Upper lobe of left lung (tissue), 6 donors: Measurements from ENCODE around the gene NCL. TPM values are rescaled to one million over a fixed set of nuclear protein-coding genes. Genes with fewer than 3 reads are reported as not detected.

ENCODE experiments used
- ATAC-seq, 2 donors: fragments of 200-7000 bp; cut with Tn5 transposase; one replicate each; pipeline ENCODE4 v1.9.1; 2022; ENCODE audit warnings: mild to moderate bottlenecking in 2 of 2, moderate library complexity in 2 of 2; ENCODE audit not compliant: low FRiP score in 2 of 2
- DNase-seq, 2 donors: peaks; one replicate each; pipeline ENCODE4 v3.0.0-alpha.2; 2019 to 2020
- H3K27ac ChIP-seq, 4 donors: fragments of 200-600 bp; sonication (generic); one replicate each; pipeline ENCODE4 v1.5.1; 2016 to 2019
- H3K27me3 ChIP-seq, 4 donors: fragments of 200-600 bp; sonication (generic); one replicate each; pipeline ENCODE4 v1.5.1; 2017 to 2019
- H3K36me3 ChIP-seq, 4 donors: fragments of 200-600 bp; sonication (generic); one replicate each; pipeline ENCODE4 v1.5.1; 2016 to 2019
- H3K4me1 ChIP-seq, 4 donors: fragments of 200-600 bp; sonication (generic); one replicate each; pipeline ENCODE4 v1.5.1; 2018 to 2019
- H3K4me3 ChIP-seq, 4 donors: fragments of 200-600 bp; sonication (generic); one replicate each; pipeline ENCODE4 v1.5.1; 2017 to 2019; ENCODE audit warnings: mild to moderate bottlenecking in 2 of 4, moderate library complexity in 1 of 4
- H3K9me3 ChIP-seq, 4 donors: fragments of 200-600 bp; sonication (generic); one replicate each; pipeline ENCODE4 v1.5.1; 2018 to 2019
- CTCF ChIP-seq, 6 experiments: fragments of 450-650 bp in 4 of 6; fragments of 200-600 bp in 2 of 6; sonication (generic) in 2 of 6; IDR thresholded peaks; one replicate each; pipeline ENCODE4 v1.5.1; 2016 to 2019; ENCODE audit warnings: antibody characterized with exemption in 6 of 6
- EP300 ChIP-seq, 4 donors: sonication (generic); formaldehyde crosslinking; IDR thresholded peaks; one replicate each; pipeline ENCODE4 v1.5.1; 2017; ENCODE audit warnings: antibody characterized with exemption in 4 of 4, control low read depth in 2 of 4
- POLR2A ChIP-seq, 4 donors: fragments of 450-650 bp; IDR thresholded peaks; one replicate each; pipeline ENCODE4 v1.5.1; 2016 to 2017; ENCODE audit warnings: antibody characterized with exemption in 4 of 4, mild to moderate bottlenecking in 2 of 4
- POLR2AphosphoS5 ChIP-seq, 2 donors: sonication (generic); formaldehyde crosslinking; IDR thresholded peaks; one replicate each; pipeline ENCODE4 v1.5.1; 2017; ENCODE audit warnings: antibody characterized with exemption in 2 of 2
- WGBS, 2 donors: methylation state at CpG; one replicate each; pipeline ENCODE4 v1.1.5; 2017 to 2018; 5-methylcytosine and 5-hydroxymethylcytosine counted together
- total RNA-seq, 6 donors: library from RNA; depleted of rRNA in 4 of 6; stranded (reverse); fragments of >200 nt in 4 of 6; gene quantifications; one replicate each; pipeline versions ENCODE4 v1.1.0 to v1.2.1, GENCODE V29; 2016 to 2021
- donor health status: DM: no; HTN: no; CAD: no; lungs with moderate emphysema.
- donor health status: DM: no; HTN: yes; CAD: no; lungs with severe emphysema.

NCL gene, protein sequence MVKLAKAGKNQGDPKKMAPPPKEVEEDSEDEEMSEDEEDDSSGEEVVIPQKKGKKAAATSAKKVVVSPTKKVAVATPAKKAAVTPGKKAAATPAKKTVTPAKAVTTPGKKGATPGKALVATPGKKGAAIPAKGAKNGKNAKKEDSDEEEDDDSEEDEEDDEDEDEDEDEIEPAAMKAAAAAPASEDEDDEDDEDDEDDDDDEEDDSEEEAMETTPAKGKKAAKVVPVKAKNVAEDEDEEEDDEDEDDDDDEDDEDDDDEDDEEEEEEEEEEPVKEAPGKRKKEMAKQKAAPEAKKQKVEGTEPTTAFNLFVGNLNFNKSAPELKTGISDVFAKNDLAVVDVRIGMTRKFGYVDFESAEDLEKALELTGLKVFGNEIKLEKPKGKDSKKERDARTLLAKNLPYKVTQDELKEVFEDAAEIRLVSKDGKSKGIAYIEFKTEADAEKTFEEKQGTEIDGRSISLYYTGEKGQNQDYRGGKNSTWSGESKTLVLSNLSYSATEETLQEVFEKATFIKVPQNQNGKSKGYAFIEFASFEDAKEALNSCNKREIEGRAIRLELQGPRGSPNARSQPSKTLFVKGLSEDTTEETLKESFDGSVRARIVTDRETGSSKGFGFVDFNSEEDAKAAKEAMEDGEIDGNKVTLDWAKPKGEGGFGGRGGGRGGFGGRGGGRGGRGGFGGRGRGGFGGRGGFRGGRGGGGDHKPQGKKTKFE
- total RNA-seq = 100 to 1,000 TPM; 113 to 299 (median 194) TPM

- peak within 1 kb of the TSS; percentile 95 to 99 (median 96) for H3K27ac ChIP-seq
- H3K4me1 ChIP-seq = peaks cover 20 to 42% (median 34%) of the 10 kb centered on the region in 4 donors
- ATAC-seq (peak; percentile 86 to 89), DNase-seq (peak; percentile 93 to 98)
- H3K27me3 ChIP-seq = no peaks in the 10 kb centered on the region
- no peaks in the 10 kb centered on the region for H3K9me3 ChIP-seq
- 0 to 2% methylated on average over 45 to 48 of the region's 102 CpGs for WGBS, 2 donors
- TF ChIP-seq POLR2A (IDR thresholded peaks at IDR 0.05) (peak in 3 of 4 donors; percentile 83 to 99 (median 98)), CTCF (IDR thresholded peaks at IDR 0.05) (peak in 2 of 6 experiments; percentile 21 to 29), EP300 (IDR thresholded peaks at IDR 0.05) (peak in 1 of 4 donors; percentile 68), POLR2AphosphoS5 (IDR thresholded peaks at IDR 0.05) (peak; percentile 98)
- H3K36me3 ChIP-seq = peaks cover 27 to 42% (median 34%) of the 10 kb centered on the region in 4 donors
- H3K4me3 ChIP-seq = peak within 1 kb of the TSS; percentile 75 to 96 (median 86)
Measured at GRCh38 chr2:231463698-231464575, at the start of gene NCL. NCL (minus strand) TSS chr2:231464484; CDS start chr2:231464353, 131 bp downstream.

DNA sequence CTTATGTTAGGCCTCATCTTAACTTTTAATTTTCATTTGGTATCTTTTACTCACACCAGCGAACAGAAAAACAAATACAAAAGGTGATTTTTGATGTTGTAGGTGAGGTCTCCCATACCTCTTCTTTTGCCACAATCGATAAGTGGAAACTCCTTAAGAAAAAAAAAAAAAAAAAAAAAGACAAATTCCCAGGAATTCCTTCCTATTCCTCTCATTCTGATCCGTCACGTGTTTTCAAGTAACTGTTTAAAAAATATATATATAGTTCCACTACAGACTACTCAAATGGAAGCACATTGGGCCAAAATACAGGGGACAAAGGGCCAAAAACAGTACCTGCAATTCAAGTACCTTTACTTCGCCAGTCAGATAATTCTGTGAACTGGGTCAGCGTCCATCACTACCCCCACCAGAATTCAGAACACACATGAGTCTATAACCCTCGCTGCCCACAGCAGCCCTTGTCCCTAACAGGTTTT lies 49.5 kb upstream of the NCL start:
- H3K27ac ChIP-seq = peak overlapping the region; percentile 84 to 90 (median 88)
- peak overlapping the region; percentile 55 to 72 (median 58) for H3K4me3 ChIP-seq
- no peaks in the 10 kb centered on the region for H3K27me3 ChIP-seq
- no peaks in the 10 kb centered on the region for H3K9me3 ChIP-seq
- 22 to 23% methylated on average over 6 to 7 of the region's 7 CpGs for WGBS, 2 donors
- H3K36me3 ChIP-seq = no peaks in the 10 kb centered on the region
- DNase-seq (no peak), ATAC-seq (no peak)
- peaks cover 6 to 13% (median 7%) of the 10 kb centered on the region in 4 donors for H3K4me1 ChIP-seq
- TF ChIP-seq POLR2A (IDR thresholded peaks at IDR 0.05) (no peak), CTCF (IDR thresholded peaks at IDR 0.05) (no peak), POLR2AphosphoS5 (IDR thresholded peaks at IDR 0.05) (no peak), EP300 (IDR thresholded peaks at IDR 0.05) (no peak)

- Histone ChIP-seq H3K4me1 (peaks cover 6 to 13% (median 7%) of the 10 kb centered on the region in 4 donors), H3K36me3 (no peaks in the 10 kb centered on the region), H3K27ac (no peak overlapping the region), H3K27me3 (no peaks in the 10 kb centered on the region), H3K9me3 (no peaks in the 10 kb centered on the region), H3K4me3 (no peak overlapping the region)
- TF ChIP-seq EP300 (IDR thresholded peaks at IDR 0.05) (no peak), POLR2AphosphoS5 (IDR thresholded peaks at IDR 0.05) (no peak), CTCF (IDR thresholded peaks at IDR 0.05) (no peak), POLR2A (IDR thresholded peaks at IDR 0.05) (no peak)
- WGBS, 2 donors = 89% methylated on average over 5 of the region's 5 CpGs
- ATAC-seq (no peak), DNase-seq (peak in 1 of 2 donors; percentile 17)
Measured at GRCh38 chr2:231512222-231512621, 47.9 kb upstream of the NCL start.

GRCh38 chr2:231503766-231504165 lies 39.5 kb upstream of the NCL start:
- ATAC-seq = no peak
- WGBS, 2 donors = 58 to 63% methylated on average over 3 of the region's 3 CpGs
- Histone ChIP-seq H3K4me3 (no peak overlapping the region), H3K27ac (no peak overlapping the region), H3K27me3 (no peaks in the 10 kb centered on the region), H3K36me3 (no peaks in the 10 kb centered on the region), H3K9me3 (no peaks in the 10 kb centered on the region), H3K4me1 (no peaks in the 10 kb centered on the region)
- DNase-seq = no peak
- TF ChIP-seq POLR2A (IDR thresholded peaks at IDR 0.05) = no peak
- no peak for TF ChIP-seq EP300 (IDR thresholded peaks at IDR 0.05)
- no peak for TF ChIP-seq CTCF (IDR thresholded peaks at IDR 0.05)
- no peak for TF ChIP-seq POLR2AphosphoS5 (IDR thresholded peaks at IDR 0.05)
